ENCODE data around the gene NAV2.

The NAV2 gene

GRCh38 chr11:19805376-19805775 is 92.7 kb downstream of the NAV2 start:
- DNase-seq (ENCODE audit: low read depth, low spot score), result no peak

- DNase-seq (ENCODE audit: low read depth, low spot score), result no peak
Measured at GRCh38 chr11:19805827-19806226, 93.2 kb downstream of the NAV2 start.

- DNase-seq (ENCODE audit: low read depth, low spot score), result no peak
Measured at GRCh38 chr11:19806251-19806650, 93.6 kb downstream of the NAV2 start.

GRCh38 chr11:19808076-19808911 is 95.7 kb downstream of the NAV2 start:
- no peak for DNase-seq (ENCODE audit: low read depth, low spot score)

GRCh38 chr11:19810852-19811251 is 98.2 kb downstream of the NAV2 start:
- no peak for DNase-seq (ENCODE audit: low read depth, low spot score)

GRCh38 chr11:19811380-19811779 is 98.7 kb downstream of the NAV2 start:
- no peak for DNase-seq (ENCODE audit: low read depth, low spot score)

GRCh38 chr11:19812096-19812495 is 99.5 kb downstream of the NAV2 start:
- DNase-seq (ENCODE audit: low read depth, low spot score), result no peak

- no peak for DNase-seq (ENCODE audit: low read depth, low spot score)
Measured at GRCh38 chr11:19812710-19813109, 100.1 kb downstream of the NAV2 start.

- DNase-seq (ENCODE audit: low read depth, low spot score), result no peak
Measured at GRCh38 chr11:19813158-19813879, 100.7 kb downstream of the NAV2 start.

GRCh38 chr11:19814421-19814820 is 101.8 kb downstream of the NAV2 start:
- DNase-seq (ENCODE audit: low read depth, low spot score), result no peak

GRCh38 chr11:19816040-19816439 is 103.4 kb downstream of the NAV2 start:
- DNase-seq (ENCODE audit: low read depth, low spot score), result no peak

GRCh38 chr11:19816817-19817216 is 104.2 kb downstream of the NAV2 start:
- DNase-seq (ENCODE audit: low read depth, low spot score), result no peak

- DNase-seq (ENCODE audit: low read depth, low spot score), result no peak
Measured at GRCh38 chr11:19817265-19817851, 104.7 kb downstream of the NAV2 start.

- DNase-seq (ENCODE audit: low read depth, low spot score), result no peak
Measured at GRCh38 chr11:19817870-19818269, 105.2 kb downstream of the NAV2 start.

GRCh38 chr11:19818619-19819018 is 106.0 kb downstream of the NAV2 start:
- DNase-seq (ENCODE audit: low read depth, low spot score), result no peak

GRCh38 chr11:19819148-19819547 is 106.5 kb downstream of the NAV2 start:
- no peak for DNase-seq (ENCODE audit: low read depth, low spot score)

- DNase-seq (ENCODE audit: low read depth, low spot score), result no peak
Measured at GRCh38 chr11:19820100-19820499, 107.5 kb downstream of the NAV2 start.

- DNase-seq (ENCODE audit: low read depth, low spot score), result no peak
Measured at GRCh38 chr11:19821412-19821875, 108.8 kb downstream of the NAV2 start.

GRCh38 chr11:19821993-19822392 is 109.4 kb downstream of the NAV2 start:
- DNase-seq (ENCODE audit: low read depth, low spot score), result no peak

GRCh38 chr11:19822531-19822930 is 109.9 kb downstream of the NAV2 start:
- no peak for DNase-seq (ENCODE audit: low read depth, low spot score)

- no peak for DNase-seq (ENCODE audit: low read depth, low spot score)
Measured at GRCh38 chr11:19826606-19827005, 114.0 kb downstream of the NAV2 start.

GRCh38 chr11:19827399-19828135 is 114.9 kb downstream of the NAV2 start:
- no peak for DNase-seq (ENCODE audit: low read depth, low spot score)

Measured in smooth muscle cell of the brain vasculature (primary cell).